Body of pancreas (tissue), 4 donors: ENCODE results near the gene COX6B2.

Experiments used
- POLR2A ChIP-seq, 3 donors: fragments of 450-650 bp; IDR thresholded peaks; one replicate each; pipeline ENCODE4 v1.6.1; 2016; ENCODE audit warnings: antibody characterized with exemption in 3 of 3, mild to moderate bottlenecking in 2 of 3
- TF ChIP-seq, protein P1 (sequence below), 7 experiments: fragments of 450-650 bp in 4 of 7; fragments of 200-600 bp in 3 of 7; sonication (generic) in 3 of 7; IDR thresholded peaks; one replicate each; pipeline ENCODE4 v1.5.1; 2016 to 2019; ENCODE audit warnings: antibody characterized with exemption in 7 of 7

DNA sequence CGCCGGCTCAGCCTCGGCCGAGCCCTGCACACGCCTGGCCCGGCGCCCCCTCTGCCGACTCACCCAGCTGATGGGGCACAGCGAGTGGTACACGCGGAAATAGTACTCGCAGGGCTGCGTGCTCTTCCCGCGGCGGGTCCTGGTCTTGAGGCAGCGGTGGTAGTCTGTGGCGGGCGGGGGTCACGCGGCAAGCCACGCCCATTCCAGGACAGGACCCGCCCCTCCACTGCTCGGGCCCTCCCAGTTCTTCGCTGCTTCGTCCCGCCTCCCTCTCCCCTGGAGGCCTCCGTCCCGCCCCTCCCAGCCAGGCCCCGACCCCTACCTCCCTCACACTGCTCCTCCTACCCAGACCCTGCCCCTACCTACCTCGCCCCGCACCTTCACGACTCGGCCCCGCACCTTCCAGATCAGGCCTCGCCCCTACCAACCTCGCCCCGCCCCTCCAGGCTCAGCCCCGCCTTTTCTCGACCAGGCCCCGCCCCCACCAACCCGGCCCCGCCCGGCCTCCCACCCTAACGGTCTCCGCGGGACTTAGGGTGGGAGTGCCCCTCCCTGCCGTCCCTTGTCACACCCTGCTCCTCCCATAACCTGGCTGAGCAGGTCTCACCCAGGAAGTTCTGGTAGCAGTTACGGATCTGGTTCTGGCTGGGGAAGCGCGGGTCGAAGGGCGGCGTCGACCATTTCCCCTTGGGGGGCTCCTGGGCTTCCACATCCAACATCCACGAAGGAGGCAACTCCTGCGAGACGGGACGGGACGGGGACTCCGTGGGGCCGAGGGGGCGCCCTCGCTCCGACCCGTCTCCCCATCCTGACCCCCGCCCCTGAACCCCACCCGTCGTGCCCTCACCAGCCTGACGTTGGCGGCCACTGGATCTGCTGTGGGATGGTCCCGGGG is 469 bp downstream of the COX6B2 start:
- TF ChIP-seq, protein P1, sequence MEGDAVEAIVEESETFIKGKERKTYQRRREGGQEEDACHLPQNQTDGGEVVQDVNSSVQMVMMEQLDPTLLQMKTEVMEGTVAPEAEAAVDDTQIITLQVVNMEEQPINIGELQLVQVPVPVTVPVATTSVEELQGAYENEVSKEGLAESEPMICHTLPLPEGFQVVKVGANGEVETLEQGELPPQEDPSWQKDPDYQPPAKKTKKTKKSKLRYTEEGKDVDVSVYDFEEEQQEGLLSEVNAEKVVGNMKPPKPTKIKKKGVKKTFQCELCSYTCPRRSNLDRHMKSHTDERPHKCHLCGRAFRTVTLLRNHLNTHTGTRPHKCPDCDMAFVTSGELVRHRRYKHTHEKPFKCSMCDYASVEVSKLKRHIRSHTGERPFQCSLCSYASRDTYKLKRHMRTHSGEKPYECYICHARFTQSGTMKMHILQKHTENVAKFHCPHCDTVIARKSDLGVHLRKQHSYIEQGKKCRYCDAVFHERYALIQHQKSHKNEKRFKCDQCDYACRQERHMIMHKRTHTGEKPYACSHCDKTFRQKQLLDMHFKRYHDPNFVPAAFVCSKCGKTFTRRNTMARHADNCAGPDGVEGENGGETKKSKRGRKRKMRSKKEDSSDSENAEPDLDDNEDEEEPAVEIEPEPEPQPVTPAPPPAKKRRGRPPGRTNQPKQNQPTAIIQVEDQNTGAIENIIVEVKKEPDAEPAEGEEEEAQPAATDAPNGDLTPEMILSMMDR (IDR thresholded peaks at IDR 0.05), result no peak
- no peak for TF ChIP-seq POLR2A (IDR thresholded peaks at IDR 0.05)
